ENCODE results near the gene TMED8.

Gene TMED8

GRCh38 chr14:77296906-77297305, 80.0 kb downstream of the TMED8 start:
- no peak for DNase-seq (ENCODE audit: low read depth in 2 of 2)

GRCh38 chr14:77296155-77296554, 80.7 kb downstream of the TMED8 start:
- no peak for DNase-seq (ENCODE audit: low read depth in 2 of 2)

- no peak for DNase-seq (ENCODE audit: low read depth in 2 of 2)
Observed at GRCh38 chr14:77290705-77291104, 86.2 kb downstream of the TMED8 start.

GRCh38 chr14:77286576-77286975, 90.3 kb downstream of the TMED8 start:
- DNase-seq (ENCODE audit: low read depth in 2 of 2) = no peak

Data from stimulated activated CD8-positive, alpha-beta memory T cell treated with anti-CD3 and anti-CD28 coated beads, Interleukin-15, amount 100 ng/mL, for 48 hours (primary cell).